GM23338 (cell line): ENCODE data around the gene KCNN3.

ENCODE experiments used
- CREB1 ChIP-seq: fragments of 250-450 bp; sonication (Bioruptor Pico); IDR thresholded peaks from 2 replicates; pipeline ENCODE4 v1.5.0; 2020; ENCODE audit warnings: low read depth, mild to moderate bottlenecking, moderate library complexity
- CTCF ChIP-seq, 2 experiments: fragments of 200-600 bp in 1 of 2; sonication (generic) in 1 of 2; conservative IDR thresholded peaks; 2 replicates each; pipeline versions ENCODE4 v1.5.1 to v1.6.1; 2016 to 2017; ENCODE audit warnings: antibody characterized with exemption in 2 of 2, low read depth in 2 of 2, mild to moderate bottlenecking in 2 of 2, moderate library complexity in 1 of 2
- ETS1 ChIP-seq: IDR thresholded peaks from 2 replicates; pipeline ENCODE4 v1.6.1; 2016; ENCODE audit warnings: antibody characterized with exemption
- POLR2AphosphoS5 ChIP-seq: IDR thresholded peaks from 2 replicates; pipeline ENCODE4 v1.6.1; 2016; ENCODE audit warnings: antibody characterized with exemption, low read depth

GRCh38 chr1:154863315-154864174 lies 6.5 kb downstream of the KCNN3 start:
- TF ChIP-seq CTCF (conservative IDR thresholded peaks at IDR 0.05; ENCODE audit: low read depth in 2 of 2) = peak; percentile 63 to 85
- no peak for TF ChIP-seq CREB1 (CRISPR knock-in tag)
- TF ChIP-seq ETS1 = no peak
- no peak for TF ChIP-seq POLR2AphosphoS5
